MM.1S (cell line): ENCODE data around the gene DCAF17.

Source experiments
- CTCF ChIP-seq: fragments of 300-600 bp; sonication (generic); IDR thresholded peaks from 2 replicates; pipeline ENCODE4 v1.5.1; 2016; ENCODE audit warnings: antibody characterized with exemption, low read length, mixed read lengths
- EZH2 ChIP-seq: fragments of 300-600 bp; sonication (generic); optimal IDR thresholded peaks from 2 replicates; pipeline ENCODE3; 2017; ENCODE audit warnings: low read depth, mild to moderate bottlenecking, antibody characterized with exemption, low read length, mixed read lengths
- EZH2phosphoT487 ChIP-seq: fragments of 300-600 bp; sonication (generic); IDR thresholded peaks from 2 replicates; pipeline ENCODE4 v1.6.1; 2018; ENCODE audit warnings: antibody characterized with exemption, low read length

- no peak for TF ChIP-seq CTCF
- no peak for TF ChIP-seq EZH2
- TF ChIP-seq EZH2phosphoT487, result no peak
Measured at GRCh38 chr2:171524018-171524401, 90.0 kb downstream of the DCAF17 start.
